HL-60/S4 treated with retinoic acid at 250 ng/mL for 4 days and 3 days (cell line): ENCODE measurements around the gene FARS2.

Source experiments
- in situ Hi-C: fragments of 300-500 bp; cut with MboI; formaldehyde crosslinking; loops from 2 replicates; pipeline ENCODE4 v1.7.0; 2022; ENCODE audit warnings: low sequenced_read_pairs

Gene FARS2

GRCh38 chr6:5520796-5521195 lies 259.5 kb downstream of the FARS2 start:
- in situ Hi-C loops: no loop called here

- in situ Hi-C loops: no loop called here
These were observed 260.0 kb downstream of the FARS2 start for GRCh38 chr6:5521322-5521721.

- in situ Hi-C loops: no loop called here
These were observed 260.8 kb downstream of the FARS2 start for GRCh38 chr6:5522147-5522546.

DNA sequence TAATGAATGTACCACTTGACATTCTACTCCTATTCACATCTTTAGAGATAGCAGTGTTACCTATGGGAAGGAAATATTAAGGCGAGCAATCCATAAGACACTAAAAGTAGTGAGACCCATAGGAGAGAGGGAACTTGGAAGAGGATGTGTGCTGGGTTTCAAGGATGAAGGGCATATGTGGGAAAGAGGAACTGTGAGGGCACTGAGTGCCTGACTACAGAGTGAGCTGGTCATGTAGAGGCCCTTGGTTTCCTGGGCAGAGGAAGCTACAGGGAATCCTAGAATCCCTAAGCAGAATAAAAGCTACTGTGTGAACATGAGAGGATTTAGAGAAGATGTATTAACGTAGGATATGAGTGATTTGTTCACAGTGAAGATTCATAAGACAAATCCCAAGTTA lies 262.8 kb downstream of the FARS2 start:
- in situ Hi-C loops: no loop called here

DNA sequence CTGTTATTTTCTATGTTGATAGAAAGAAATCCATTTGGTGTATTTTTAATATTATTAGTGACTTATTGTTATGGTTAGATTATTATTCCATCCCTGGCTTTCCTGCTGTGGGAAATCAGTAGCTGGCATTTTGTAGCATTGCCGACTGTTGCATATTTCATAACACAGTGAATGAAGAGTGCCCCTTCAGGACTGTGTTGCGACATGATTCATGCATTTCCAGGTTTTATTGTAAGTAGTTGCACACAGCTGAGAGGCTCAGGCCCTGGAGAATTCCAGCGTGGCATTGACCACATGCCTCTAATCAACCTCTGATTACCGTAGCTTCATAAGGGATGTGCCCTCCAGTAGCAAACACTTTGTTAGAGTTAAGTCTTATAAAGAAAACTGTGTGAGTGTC lies 263.9 kb downstream of the FARS2 start:
- in situ Hi-C loops: no loop called here

GRCh38 chr6:5529015-5529414 lies 267.7 kb downstream of the FARS2 start:
- in situ Hi-C loops: no loop called here

DNA sequence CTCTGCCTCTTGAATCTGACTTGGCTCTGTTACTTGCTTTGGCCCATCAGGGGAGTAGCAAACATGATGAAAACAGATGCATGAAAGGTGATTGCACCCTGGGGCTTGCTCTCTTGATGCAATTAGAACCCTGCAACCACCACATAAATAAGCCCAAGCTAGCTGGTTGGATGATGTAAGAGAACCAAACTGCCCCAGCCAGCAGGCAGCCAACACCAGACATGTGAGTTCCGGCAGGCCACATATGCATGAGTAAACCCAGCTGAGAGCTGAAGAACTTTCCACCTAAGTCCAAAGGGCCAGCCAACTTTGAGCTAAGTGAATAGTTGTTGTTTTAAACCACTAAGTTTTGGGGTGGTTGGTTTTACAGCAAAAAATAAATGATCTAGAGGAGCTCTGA lies 268.4 kb downstream of the FARS2 start:
- in situ Hi-C loops: no loop called here

- in situ Hi-C loops: no loop called here
These were observed 269.8 kb downstream of the FARS2 start for GRCh38 chr6:5531161-5531560.

DNA sequence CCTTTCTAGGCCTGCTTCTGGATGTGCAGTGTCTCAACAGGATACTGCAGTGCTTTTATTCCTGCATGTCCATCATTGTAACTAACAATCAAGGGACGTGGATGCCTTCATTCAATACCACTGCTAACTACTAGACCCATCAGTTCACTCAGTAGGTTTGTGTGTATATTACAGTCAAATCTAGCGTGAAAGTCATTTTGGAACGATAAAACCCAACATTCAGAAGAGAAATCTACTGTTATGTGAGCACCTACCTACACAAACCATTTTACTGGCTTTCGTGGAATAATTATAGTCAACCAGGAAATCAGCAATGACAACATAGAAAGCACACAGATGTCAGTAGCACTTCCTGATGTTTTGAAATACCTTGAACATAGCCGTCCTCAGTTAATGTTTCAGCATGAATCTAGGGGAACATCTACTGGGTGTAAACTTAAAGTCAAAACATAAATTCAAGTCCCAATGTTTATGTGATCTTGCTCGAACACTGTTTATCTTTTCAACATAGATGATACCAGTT lies 270.6 kb downstream of the FARS2 start:
- in situ Hi-C loops: no loop called here

GRCh38 chr6:5532941-5533340 lies 271.6 kb downstream of the FARS2 start:
- in situ Hi-C loops: no loop called here

GRCh38 chr6:5534643-5535042 lies 273.3 kb downstream of the FARS2 start:
- in situ Hi-C loops: no loop called here

- in situ Hi-C loops: no loop called here
These were observed 275.3 kb downstream of the FARS2 start for GRCh38 chr6:5536644-5537043.

DNA sequence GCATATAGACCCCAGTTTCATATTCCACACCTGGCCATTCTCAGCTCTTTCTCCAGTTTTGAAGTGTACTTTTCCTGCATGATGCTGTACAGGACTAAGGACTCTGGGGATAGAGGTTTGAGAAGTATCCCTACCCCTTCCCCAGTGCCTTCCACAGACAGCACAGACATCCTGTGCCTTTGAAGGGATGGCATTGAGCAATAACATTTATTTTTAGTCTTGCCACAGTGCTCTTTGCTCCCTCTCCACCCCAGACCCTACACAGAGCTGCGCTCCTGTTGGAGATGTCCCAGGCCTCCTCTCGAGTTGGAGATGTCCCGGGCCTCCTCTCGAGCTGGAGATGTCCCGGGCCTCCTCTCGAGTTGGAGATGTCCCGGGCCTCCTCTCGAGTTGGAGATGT lies 275.8 kb downstream of the FARS2 start:
- in situ Hi-C loops: no loop called here

- in situ Hi-C loops: no loop called here
These were observed 276.7 kb downstream of the FARS2 start for GRCh38 chr6:5537967-5538366.

DNA sequence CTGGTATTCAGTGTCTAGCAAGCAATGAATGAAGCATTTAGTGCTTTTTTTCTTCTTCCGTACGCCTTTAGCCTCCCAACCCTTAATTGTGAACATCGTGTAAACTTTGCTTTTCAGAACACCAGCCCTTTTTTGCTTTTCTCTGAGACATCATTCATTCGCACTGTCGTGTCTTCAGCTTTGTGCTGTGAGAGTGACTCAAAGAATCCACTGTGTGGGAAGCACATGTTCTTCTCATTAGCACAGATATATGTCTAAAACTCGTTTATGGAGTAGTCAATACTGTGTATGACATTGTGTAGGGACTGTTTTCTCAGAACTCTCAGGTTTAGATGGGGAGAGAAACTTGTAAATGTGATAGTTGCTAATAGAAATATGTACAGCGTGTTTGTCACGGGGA lies 279.1 kb downstream of the FARS2 start:
- in situ Hi-C loops: no loop called here

DNA sequence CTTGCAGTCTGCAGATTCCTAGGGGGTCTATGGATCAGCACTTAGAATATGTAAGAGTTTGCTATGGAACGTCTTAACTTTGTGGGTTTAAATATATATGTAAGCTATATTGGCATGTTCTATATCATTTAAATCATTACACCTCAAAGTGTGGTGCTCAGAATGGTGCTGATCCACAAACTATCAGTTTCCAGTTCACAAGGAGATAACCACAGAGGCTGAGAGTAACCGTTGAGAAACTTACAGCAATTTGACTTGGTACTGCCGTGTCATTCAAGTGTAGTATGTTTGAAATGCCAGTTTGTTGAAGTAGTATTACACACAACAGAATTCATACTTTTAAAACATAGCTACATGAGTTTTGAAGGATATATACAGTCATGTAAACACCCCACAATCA lies 279.7 kb downstream of the FARS2 start:
- in situ Hi-C loops: no loop called here

- in situ Hi-C loops: no loop called here
These were observed 280.6 kb downstream of the FARS2 start for GRCh38 chr6:5541751-5542432.

GRCh38 chr6:5547556-5547955 lies 286.2 kb downstream of the FARS2 start:
- in situ Hi-C loops: no loop called here

GRCh38 chr6:5550631-5551030 lies 289.3 kb downstream of the FARS2 start:
- in situ Hi-C loops: no loop called here

DNA sequence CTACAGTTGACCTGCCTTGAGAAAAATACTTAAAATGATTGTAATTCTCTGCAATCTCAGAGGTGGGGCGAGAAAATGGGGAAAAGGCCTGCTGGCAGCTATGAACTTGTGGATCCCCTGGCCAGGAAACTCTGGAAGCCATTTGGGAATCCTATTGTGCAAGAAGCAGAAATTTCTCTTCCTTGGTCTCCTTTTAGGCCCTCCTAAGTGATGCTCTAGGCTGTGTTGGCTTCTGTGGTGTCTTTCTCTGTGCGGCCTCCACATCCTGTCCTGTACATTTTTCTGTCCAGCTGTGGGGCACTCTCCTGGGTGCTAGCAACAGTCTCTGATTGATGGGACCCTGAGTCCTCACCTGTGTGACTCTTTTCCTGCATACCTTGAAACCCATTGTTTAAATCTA lies 290.9 kb downstream of the FARS2 start:
- in situ Hi-C loops: no loop called here

- in situ Hi-C loops: no loop called here
These were observed 292.5 kb downstream of the FARS2 start for GRCh38 chr6:5553767-5554166.

GRCh38 chr6:5554226-5554625 lies 292.9 kb downstream of the FARS2 start:
- in situ Hi-C loops: no loop called here

GRCh38 chr6:5556011-5556410 lies 294.7 kb downstream of the FARS2 start:
- in situ Hi-C loops: no loop called here
